ENCODE measurements around the gene PCSK6.

- TF ChIP-seq POLR2A (IDR thresholded peaks at IDR 0.05), result no peak
- no peak for TF ChIP-seq CTCF (IDR thresholded peaks at IDR 0.05)
Observed at GRCh38 chr15:101358895-101359294, 130.6 kb downstream of the PCSK6 start.
